ENCODE measurements around the gene RBM33. TPM values are rescaled to one million over a fixed set of nuclear protein-coding genes. Genes with fewer than 3 reads are reported as not detected.
A peak's percentile ranks its signal among the peaks of the same experiment; 100 is the strongest.

RBM33 gene
- polyA plus RNA-seq, 3 donors = 15.0 to 27.7 (median 22.2) TPM

DNA sequence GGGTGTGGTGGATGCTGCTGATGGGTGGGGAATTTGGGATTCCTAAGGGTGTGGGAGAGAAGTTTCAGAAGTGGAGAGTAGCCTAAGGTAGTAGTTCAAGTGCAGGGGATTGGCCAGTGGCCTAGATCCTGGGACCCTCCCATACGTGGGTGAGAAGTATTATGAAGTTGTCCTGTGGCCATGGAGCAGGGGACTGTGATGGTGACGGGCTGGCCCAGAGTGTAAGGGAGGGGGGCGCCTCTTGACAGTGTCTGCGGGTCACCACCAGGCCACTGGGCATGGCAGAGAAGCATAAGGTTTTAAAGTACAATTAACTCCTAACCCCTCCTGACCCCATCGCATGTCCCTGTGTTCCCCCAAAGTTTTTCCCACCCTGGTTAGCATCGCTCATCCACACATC, 70.2 kb downstream of the RBM33 start:
- DNase-seq = no peak
- H3K27ac ChIP-seq (ENCODE audit: low read depth in 1 of 2, low read length in 2 of 2) = peak overlapping the region in 1 of 2 donors; percentile 26
- WGBS (ENCODE audit: insufficient coverage) = 80% methylated on average over 1 of the region's 6 CpGs
- peaks cover 68% of the 10 kb centered on the region for H3K79me2 ChIP-seq (ENCODE audit: insufficient read depth, low read length)
- H4K20me1 ChIP-seq (ENCODE audit: insufficient read depth, low read length) = peaks cover 91% of the 10 kb centered on the region
- H3K4me1 ChIP-seq (ENCODE audit: control insufficient read depth in 1 of 2, insufficient read depth in 2 of 2, low read length in 2 of 2) = peaks cover 5 to 8% of the 10 kb centered on the region in 2 donors
- H3K4me3 ChIP-seq (replicated peaks in 1 of 3; ENCODE audit: low read depth in 2 of 3, low read length in 3 of 3) = no peak overlapping the region
- peaks cover 82 to 98% of the 10 kb centered on the region in 2 donors for H3K36me3 ChIP-seq (replicated peaks in 1 of 2; ENCODE audit: control insufficient read depth in 1 of 2, insufficient read depth in 2 of 2, low read length in 2 of 2)
- H2AFZ ChIP-seq (ENCODE audit: insufficient read depth, low read depth, low read length, poor library complexity, severe bottlenecking) = no peak overlapping the region
- intact Hi-C loops (cut with micrococcal nuclease) = no loop called here
- H3K9ac ChIP-seq (ENCODE audit: insufficient read depth, low read length, poor library complexity, severe bottlenecking) = no peak overlapping the region
- no peak overlapping the region for H3K4me3 Mint-ChIP-seq
- H3K4me2 ChIP-seq (replicated peaks; ENCODE audit: extremely low read depth, low read length, poor library complexity, severe bottlenecking) = no peak overlapping the region
- peaks cover 44 to 74% of the 10 kb centered on the region in 2 donors for H3K36me3 Mint-ChIP-seq
- no peaks in the 10 kb centered on the region for H3K9me3 Mint-ChIP-seq
- H3K27me3 ChIP-seq (ENCODE audit: control insufficient read depth in 2 of 2, insufficient read depth in 2 of 2, low read length in 2 of 2) = no peaks in the 10 kb centered on the region
- TF ChIP-seq, protein P1, sequence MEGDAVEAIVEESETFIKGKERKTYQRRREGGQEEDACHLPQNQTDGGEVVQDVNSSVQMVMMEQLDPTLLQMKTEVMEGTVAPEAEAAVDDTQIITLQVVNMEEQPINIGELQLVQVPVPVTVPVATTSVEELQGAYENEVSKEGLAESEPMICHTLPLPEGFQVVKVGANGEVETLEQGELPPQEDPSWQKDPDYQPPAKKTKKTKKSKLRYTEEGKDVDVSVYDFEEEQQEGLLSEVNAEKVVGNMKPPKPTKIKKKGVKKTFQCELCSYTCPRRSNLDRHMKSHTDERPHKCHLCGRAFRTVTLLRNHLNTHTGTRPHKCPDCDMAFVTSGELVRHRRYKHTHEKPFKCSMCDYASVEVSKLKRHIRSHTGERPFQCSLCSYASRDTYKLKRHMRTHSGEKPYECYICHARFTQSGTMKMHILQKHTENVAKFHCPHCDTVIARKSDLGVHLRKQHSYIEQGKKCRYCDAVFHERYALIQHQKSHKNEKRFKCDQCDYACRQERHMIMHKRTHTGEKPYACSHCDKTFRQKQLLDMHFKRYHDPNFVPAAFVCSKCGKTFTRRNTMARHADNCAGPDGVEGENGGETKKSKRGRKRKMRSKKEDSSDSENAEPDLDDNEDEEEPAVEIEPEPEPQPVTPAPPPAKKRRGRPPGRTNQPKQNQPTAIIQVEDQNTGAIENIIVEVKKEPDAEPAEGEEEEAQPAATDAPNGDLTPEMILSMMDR (IDR thresholded peaks at IDR 0.05) = no peak
- peaks cover 17% of the 10 kb centered on the region for H3K4me1 Mint-ChIP-seq
- H3K9me3 ChIP-seq (replicated peaks in 1 of 2; ENCODE audit: control insufficient read depth in 1 of 2, insufficient read depth in 1 of 2, low read length in 2 of 2) = no peaks in the 10 kb centered on the region
- H3K27ac Mint-ChIP-seq = peak overlapping the region in 3 of 7 donors; percentile 30 to 72 (median 53)
- no peaks in the 10 kb centered on the region for H3K27me3 Mint-ChIP-seq (ENCODE audit: low read depth in 3 of 3)

- Mint-ChIP-seq H3K27ac (no peak overlapping the region), H3K9me3 (no peaks in the 10 kb centered on the region), H3K4me1 (peaks cover 17% of the 10 kb centered on the region), H3K4me3 (no peak overlapping the region), H3K36me3 (peaks cover 49 to 77% of the 10 kb centered on the region in 2 donors), H3K27me3 (ENCODE audit: low read depth in 3 of 3) (no peaks in the 10 kb centered on the region)
- TF ChIP-seq, protein P1 (IDR thresholded peaks at IDR 0.05) = no peak
- no peak overlapping the region for H3K27ac ChIP-seq (ENCODE audit: low read depth in 1 of 2, low read length in 2 of 2)
- peaks cover 91% of the 10 kb centered on the region for H4K20me1 ChIP-seq (ENCODE audit: insufficient read depth, low read length)
- intact Hi-C loops (cut with micrococcal nuclease) = no loop called here
- H3K79me2 ChIP-seq (ENCODE audit: insufficient read depth, low read length) = peaks cover 68% of the 10 kb centered on the region
- H3K4me1 ChIP-seq (ENCODE audit: control insufficient read depth in 1 of 2, insufficient read depth in 2 of 2, low read length in 2 of 2) = peaks cover 5 to 8% of the 10 kb centered on the region in 2 donors
- H3K9me3 ChIP-seq (replicated peaks in 1 of 2; ENCODE audit: control insufficient read depth in 1 of 2, insufficient read depth in 1 of 2, low read length in 2 of 2) = no peaks in the 10 kb centered on the region
- WGBS (ENCODE audit: insufficient coverage) = 92% methylated on average over 2 of the region's 11 CpGs
- H2AFZ ChIP-seq (ENCODE audit: insufficient read depth, low read depth, low read length, poor library complexity, severe bottlenecking) = no peak overlapping the region
- H3K27me3 ChIP-seq (ENCODE audit: control insufficient read depth in 2 of 2, insufficient read depth in 2 of 2, low read length in 2 of 2) = no peaks in the 10 kb centered on the region
- H3K4me2 ChIP-seq (replicated peaks; ENCODE audit: extremely low read depth, low read length, poor library complexity, severe bottlenecking) = no peak overlapping the region
- H3K9ac ChIP-seq (ENCODE audit: insufficient read depth, low read length, poor library complexity, severe bottlenecking) = no peak overlapping the region
- no peak overlapping the region for H3K4me3 ChIP-seq (replicated peaks in 1 of 3; ENCODE audit: low read depth in 2 of 3, low read length in 3 of 3)
- H3K36me3 ChIP-seq (replicated peaks in 1 of 2; ENCODE audit: control insufficient read depth in 1 of 2, insufficient read depth in 2 of 2, low read length in 2 of 2) = peaks cover 82 to 98% of the 10 kb centered on the region in 2 donors
- no peak for DNase-seq
Measured at GRCh38 chr7:155715111-155715805, 70.8 kb downstream of the RBM33 start.
